ENCODE data around the gene OBSCN. TPM values are rescaled to one million over a fixed set of nuclear protein-coding genes. Genes with fewer than 3 reads are reported as not detected.
A peak's percentile ranks its signal among the peaks of the same experiment; 100 is the strongest.

OBSCN gene
- total RNA-seq, 1 donor from 2014 or later, result 16.9 TPM

DNA sequence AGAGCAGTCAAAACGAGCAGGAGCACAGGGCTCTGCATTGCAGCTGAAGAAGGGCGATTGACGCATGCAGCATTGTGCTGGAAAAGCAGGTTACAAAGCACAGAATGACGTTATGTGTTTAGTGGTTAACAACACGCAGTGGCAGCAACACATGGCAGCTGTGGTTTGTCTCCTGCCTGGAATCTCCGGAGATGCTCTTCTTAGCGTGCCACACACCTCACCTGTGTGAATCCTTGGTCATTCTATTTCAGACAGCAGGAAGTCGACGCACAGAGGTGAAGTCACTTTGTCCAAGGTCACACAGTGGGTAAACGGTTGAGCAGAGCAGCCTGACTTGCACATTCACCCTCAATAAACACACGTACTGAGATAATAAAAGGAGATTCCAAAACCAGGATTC, 14.7 kb downstream of the OBSCN start:
- H3K27ac Mint-ChIP-seq (ENCODE audit: unreplicated experiment), result no peak overlapping the region
- H3K36me3 Mint-ChIP-seq (ENCODE audit: low read depth, unreplicated experiment), result peaks cover 36% of the 10 kb centered on the region
- peaks cover 2% of the 10 kb centered on the region for H3K27me3 Mint-ChIP-seq (ENCODE audit: unreplicated experiment)
- H3K4me3 Mint-ChIP-seq (ENCODE audit: unreplicated experiment), result no peak overlapping the region
- no peak for TF ChIP-seq CTCF (IDR thresholded peaks at IDR 0.05; ENCODE audit: unreplicated experiment)
- H3K9me3 Mint-ChIP-seq (ENCODE audit: unreplicated experiment), result no peaks in the 10 kb centered on the region
- DNase-seq (ENCODE audit: low spot score), result no peak
- no peaks in the 10 kb centered on the region for H3K4me1 Mint-ChIP-seq (ENCODE audit: unreplicated experiment)

DNA sequence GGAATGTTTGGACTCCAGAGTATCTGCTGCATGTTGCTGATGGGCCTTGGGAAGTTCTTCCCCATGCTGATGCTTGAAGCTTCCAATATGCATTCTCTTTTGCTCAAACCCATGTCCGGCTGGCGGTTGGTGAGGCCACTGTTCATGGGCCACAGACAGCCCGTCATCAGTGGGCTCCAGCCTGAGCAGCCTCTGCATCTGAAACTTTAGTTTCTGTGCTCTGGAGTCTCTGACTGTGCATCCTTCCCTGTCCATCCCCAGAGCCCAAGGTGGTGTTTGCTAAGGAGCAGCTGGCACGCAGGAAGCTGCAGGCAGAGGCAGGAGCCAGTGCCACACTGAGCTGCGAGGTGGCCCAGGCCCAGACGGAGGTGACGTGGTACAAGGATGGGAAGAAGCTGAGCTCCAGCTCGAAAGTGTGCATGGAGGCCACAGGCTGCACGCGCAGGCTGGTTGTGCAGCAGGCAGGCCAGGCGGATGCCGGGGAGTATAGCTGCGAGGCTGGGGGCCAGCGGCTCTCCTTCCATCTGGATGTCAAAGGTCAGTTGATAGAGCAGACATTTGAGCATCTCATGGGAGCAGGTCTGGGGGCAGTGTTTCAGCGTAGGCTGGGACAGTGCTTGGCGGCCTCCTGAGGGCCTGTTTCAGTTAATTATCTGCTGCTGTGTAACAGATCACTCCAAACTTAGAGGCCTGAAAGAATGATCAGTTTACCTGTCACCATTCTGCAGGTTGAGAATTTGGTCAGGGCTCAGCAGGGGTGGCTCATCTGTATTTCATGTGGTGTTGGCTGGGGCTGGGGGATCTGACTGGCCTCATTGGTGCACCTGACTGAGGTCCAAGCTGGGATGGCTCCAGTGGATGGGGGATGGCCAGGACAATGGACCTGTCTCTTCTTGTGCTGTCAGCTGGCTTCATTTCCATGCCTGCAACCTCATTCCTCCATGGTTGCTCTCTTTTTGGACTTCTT, 16.6 kb downstream of the OBSCN start:
- Mint-ChIP-seq H3K4me3 (ENCODE audit: unreplicated experiment) (peak overlapping the region; percentile 73), H3K9me3 (ENCODE audit: unreplicated experiment) (no peaks in the 10 kb centered on the region), H3K4me1 (ENCODE audit: unreplicated experiment) (no peaks in the 10 kb centered on the region), H3K27ac (ENCODE audit: unreplicated experiment) (no peak overlapping the region), H3K36me3 (ENCODE audit: low read depth, unreplicated experiment) (peaks cover 36% of the 10 kb centered on the region), H3K27me3 (ENCODE audit: unreplicated experiment) (peaks cover 3% of the 10 kb centered on the region)
- DNase-seq (ENCODE audit: low spot score), result no peak
- TF ChIP-seq CTCF (IDR thresholded peaks at IDR 0.05; ENCODE audit: unreplicated experiment), result no peak

DNA sequence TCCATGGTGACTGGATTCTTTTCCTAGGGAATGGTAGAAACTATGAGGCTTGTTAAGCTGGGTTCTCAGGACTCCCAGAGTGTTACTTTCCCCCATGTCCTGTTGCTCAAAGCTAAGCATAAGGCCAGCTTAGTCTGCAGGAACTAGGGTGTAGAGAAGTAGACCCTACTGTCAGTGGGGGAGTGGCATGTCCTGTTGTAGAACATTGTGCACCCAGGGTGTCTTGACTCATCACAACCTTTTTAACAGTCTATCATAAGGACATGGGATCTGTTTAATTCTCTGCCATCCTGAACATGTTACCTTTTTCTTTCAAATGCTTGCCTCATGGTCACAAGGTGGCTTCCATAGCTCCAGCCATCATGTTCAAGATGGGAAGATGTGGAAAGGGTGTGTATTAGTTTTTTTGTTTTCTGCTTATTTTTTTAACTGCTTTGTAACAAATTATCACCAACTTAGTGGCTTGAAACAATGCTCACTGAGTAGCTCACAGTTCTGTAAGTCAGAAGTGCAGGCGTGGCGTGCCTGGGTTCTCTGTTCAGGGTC, 17.4 kb downstream of the OBSCN start:
- H3K27ac Mint-ChIP-seq (ENCODE audit: unreplicated experiment), result no peak overlapping the region
- H3K36me3 Mint-ChIP-seq (ENCODE audit: low read depth, unreplicated experiment), result peaks cover 36% of the 10 kb centered on the region

DNA sequence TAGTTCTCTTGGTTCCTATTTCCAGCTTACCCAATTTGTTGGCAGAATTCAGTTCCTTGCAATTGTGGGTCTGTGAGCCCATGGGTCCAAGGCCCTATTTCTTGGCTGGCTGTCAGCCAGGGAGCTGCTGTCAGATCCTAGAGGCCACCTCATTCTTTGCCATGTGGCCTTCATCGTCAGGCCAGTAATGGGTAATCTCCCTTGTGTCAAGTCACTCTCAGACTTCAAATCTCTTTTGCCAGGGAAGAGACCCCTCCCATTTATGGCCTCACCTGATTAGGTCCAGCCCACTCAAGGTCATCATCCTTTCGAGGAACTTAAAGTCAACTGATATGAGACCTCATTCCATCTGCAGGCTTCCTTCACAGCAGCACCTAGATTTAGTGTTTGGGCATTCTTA, 17.9 kb downstream of the OBSCN start:
- Mint-ChIP-seq H3K9me3 (ENCODE audit: unreplicated experiment) (no peaks in the 10 kb centered on the region), H3K4me3 (ENCODE audit: unreplicated experiment) (peak overlapping the region; percentile 31), H3K36me3 (ENCODE audit: low read depth, unreplicated experiment) (peaks cover 35% of the 10 kb centered on the region), H3K4me1 (ENCODE audit: unreplicated experiment) (no peaks in the 10 kb centered on the region), H3K27me3 (ENCODE audit: unreplicated experiment) (peaks cover 3% of the 10 kb centered on the region), H3K27ac (ENCODE audit: unreplicated experiment) (no peak overlapping the region)
- TF ChIP-seq CTCF (IDR thresholded peaks at IDR 0.05; ENCODE audit: unreplicated experiment), result no peak
- DNase-seq (ENCODE audit: low spot score), result no peak

More for the DNA sequence above, 17.4 kb downstream of the OBSCN start:
- no peaks in the 10 kb centered on the region for H3K9me3 Mint-ChIP-seq (ENCODE audit: unreplicated experiment)
- H3K27me3 Mint-ChIP-seq (ENCODE audit: unreplicated experiment), result peaks cover 3% of the 10 kb centered on the region
- TF ChIP-seq CTCF (IDR thresholded peaks at IDR 0.05; ENCODE audit: unreplicated experiment), result no peak
- H3K4me1 Mint-ChIP-seq (ENCODE audit: unreplicated experiment), result no peaks in the 10 kb centered on the region
- no peak overlapping the region for H3K4me3 Mint-ChIP-seq (ENCODE audit: unreplicated experiment)
- DNase-seq (ENCODE audit: low spot score), result no peak
